ENCODE measurements around the gene RAB3B.
"Not testable (repeated sequence)": the region's sequence is repeated elsewhere in the genome, so short reads cannot be mapped to it uniquely, and the experiment has no call there.

The RAB3B gene

GRCh38 chr1:52007215-52008002 is 16.9 kb upstream of the RAB3B start:
- TF ChIP-seq, protein P1, sequence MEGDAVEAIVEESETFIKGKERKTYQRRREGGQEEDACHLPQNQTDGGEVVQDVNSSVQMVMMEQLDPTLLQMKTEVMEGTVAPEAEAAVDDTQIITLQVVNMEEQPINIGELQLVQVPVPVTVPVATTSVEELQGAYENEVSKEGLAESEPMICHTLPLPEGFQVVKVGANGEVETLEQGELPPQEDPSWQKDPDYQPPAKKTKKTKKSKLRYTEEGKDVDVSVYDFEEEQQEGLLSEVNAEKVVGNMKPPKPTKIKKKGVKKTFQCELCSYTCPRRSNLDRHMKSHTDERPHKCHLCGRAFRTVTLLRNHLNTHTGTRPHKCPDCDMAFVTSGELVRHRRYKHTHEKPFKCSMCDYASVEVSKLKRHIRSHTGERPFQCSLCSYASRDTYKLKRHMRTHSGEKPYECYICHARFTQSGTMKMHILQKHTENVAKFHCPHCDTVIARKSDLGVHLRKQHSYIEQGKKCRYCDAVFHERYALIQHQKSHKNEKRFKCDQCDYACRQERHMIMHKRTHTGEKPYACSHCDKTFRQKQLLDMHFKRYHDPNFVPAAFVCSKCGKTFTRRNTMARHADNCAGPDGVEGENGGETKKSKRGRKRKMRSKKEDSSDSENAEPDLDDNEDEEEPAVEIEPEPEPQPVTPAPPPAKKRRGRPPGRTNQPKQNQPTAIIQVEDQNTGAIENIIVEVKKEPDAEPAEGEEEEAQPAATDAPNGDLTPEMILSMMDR (IDR thresholded peaks at IDR 0.05; ENCODE audit: low read depth, low read length): no peak
- no peak for DNase-seq (ENCODE audit: low read depth, low spot score)
- in situ Hi-C loops (cut with HindIII; ENCODE audit: low sequenced_read_pairs): no loop called here
- no peak overlapping the region for H3K4me3 ChIP-seq (ENCODE audit: low read depth, low read length)

GRCh38 chr1:52006081-52006553 is 15.6 kb upstream of the RAB3B start:
- in situ Hi-C loops (cut with HindIII; ENCODE audit: low sequenced_read_pairs); DNase-seq (ENCODE audit: low read depth, low spot score); H3K4me3 ChIP-seq (ENCODE audit: low read depth, low read length): not testable (repeated sequence)

DNA sequence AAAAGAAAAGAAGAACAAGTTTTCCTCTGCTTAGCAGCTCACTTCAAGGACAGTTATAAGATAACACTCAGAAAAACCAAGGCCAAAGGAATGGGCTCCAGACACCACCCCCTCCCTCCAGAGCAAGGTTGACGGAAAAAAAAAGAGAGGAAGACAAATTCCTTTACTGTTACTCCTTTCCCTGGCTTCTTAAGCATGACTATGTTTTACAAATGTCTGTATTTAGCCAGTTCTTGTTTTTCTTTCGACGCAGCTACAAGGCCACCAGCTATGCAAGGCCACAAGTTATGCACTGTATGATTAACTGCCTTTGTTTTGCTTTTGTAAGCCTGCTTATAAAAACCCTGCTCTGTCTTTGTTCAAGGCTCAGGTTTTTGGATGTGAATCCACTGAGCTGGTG is 15.0 kb upstream of the RAB3B start:
- DNase-seq (ENCODE audit: low read depth, low spot score): peak; percentile 89
- in situ Hi-C loops (cut with HindIII; ENCODE audit: low sequenced_read_pairs): not testable (repeated sequence)

GRCh38 chr1:52003877-52004276 is 13.4 kb upstream of the RAB3B start:
- DNase-seq (ENCODE audit: low read depth, low spot score): no peak
- no peak overlapping the region for H3K4me3 ChIP-seq (ENCODE audit: low read depth, low read length)
- TF ChIP-seq, protein P1 (IDR thresholded peaks at IDR 0.05; ENCODE audit: low read depth, low read length): no peak
- in situ Hi-C loops (cut with HindIII; ENCODE audit: low sequenced_read_pairs): no loop called here

More for the DNA sequence above, 15.0 kb upstream of the RAB3B start:
- H3K4me3 ChIP-seq (ENCODE audit: low read depth, low read length): not testable (repeated sequence)

- TF ChIP-seq, protein P1 (IDR thresholded peaks at IDR 0.05; ENCODE audit: low read depth, low read length): peak; percentile 87
- H3K4me3 ChIP-seq (ENCODE audit: low read depth, low read length): no peak overlapping the region
- in situ Hi-C loops (cut with HindIII; ENCODE audit: low sequenced_read_pairs): no loop called here
- DNase-seq (ENCODE audit: low read depth, low spot score): peak; percentile 87
Observed at GRCh38 chr1:52002038-52002917, 11.8 kb upstream of the RAB3B start.

GRCh38 chr1:51998701-51999100 is 8.2 kb upstream of the RAB3B start:
- in situ Hi-C loops (cut with HindIII; ENCODE audit: low sequenced_read_pairs): no loop called here
- no peak for DNase-seq (ENCODE audit: low read depth, low spot score)
- TF ChIP-seq, protein P1 (IDR thresholded peaks at IDR 0.05; ENCODE audit: low read depth, low read length): no peak
- H3K4me3 ChIP-seq (ENCODE audit: low read depth, low read length): no peak overlapping the region

GRCh38 chr1:51997974-51998382 is 7.5 kb upstream of the RAB3B start:
- DNase-seq (ENCODE audit: low read depth, low spot score): no peak
- no peak overlapping the region for H3K4me3 ChIP-seq (ENCODE audit: low read depth, low read length)
- TF ChIP-seq, protein P1 (IDR thresholded peaks at IDR 0.05; ENCODE audit: low read depth, low read length): no peak
- in situ Hi-C loops (cut with HindIII; ENCODE audit: low sequenced_read_pairs): no loop called here
